GM20431 (cell line): ENCODE measurements around the gene ERH.

Experiments
- in situ Hi-C: fragments of 300-500 bp; cut with MseI, MboI; formaldehyde crosslinking; loops from one replicate; pipeline ENCODE4 v1.15.0; 2020; ENCODE audit warnings: low sequenced_read_pairs; ENCODE audit not compliant: unreplicated experiment

ERH gene

DNA sequence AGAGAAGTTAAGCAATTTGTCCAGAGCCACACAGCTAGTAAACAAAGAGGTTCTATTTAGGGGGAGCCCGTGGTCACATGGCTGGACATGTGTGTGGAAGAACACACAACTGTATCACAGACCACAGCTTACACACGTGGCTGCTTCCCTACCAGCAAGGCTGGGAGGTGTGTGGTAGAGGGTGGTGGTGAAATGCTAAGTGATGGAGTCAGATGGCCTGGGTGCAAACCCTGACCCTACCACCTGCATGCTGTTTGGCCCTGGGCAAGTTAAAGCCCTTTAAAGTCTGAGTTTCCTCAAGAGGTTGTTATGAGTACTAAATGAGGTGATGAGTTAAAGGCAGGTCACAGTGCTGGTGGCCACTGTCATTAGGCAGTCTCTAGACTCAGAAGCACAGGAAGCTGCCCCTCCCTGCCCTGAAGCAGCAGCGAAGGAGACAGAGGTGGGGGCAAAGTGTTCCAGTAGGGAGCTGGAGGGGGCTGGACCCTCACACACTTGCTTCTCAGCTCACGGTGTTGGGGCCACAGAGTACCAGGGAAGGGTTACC is 64.2 kb downstream of the ERH start:
- in situ Hi-C loops, result no loop called here

DNA sequence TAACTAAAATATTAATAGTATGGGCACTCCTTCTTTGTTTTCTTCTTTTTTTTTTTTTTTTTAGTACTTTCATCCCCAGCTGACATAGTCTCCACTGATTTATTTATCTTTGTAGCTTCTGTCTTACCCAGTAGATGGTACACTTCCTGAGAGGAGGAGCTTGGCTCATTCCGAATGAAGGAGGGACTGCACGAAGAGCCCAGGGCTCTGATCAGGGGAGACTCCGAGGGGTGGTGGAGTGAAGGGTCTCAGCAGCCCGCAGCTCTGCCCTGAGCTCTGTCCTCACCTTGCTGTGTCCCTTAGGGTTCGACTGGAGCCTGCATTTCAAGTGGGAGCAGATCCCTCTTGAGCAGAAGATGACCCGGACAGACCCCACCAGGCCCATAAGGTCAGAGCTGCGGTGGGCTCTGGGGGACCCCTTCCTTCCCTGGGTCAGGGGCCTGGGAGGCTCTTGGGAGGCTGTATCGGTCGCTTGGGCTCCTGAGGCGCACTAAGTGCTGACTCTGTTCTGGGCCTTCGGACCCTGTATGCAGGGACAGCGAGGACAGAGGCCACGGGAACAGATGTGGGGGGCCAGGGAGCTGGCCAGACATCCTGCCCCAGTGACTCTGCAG is 65.2 kb downstream of the ERH start:
- in situ Hi-C loops, result no loop called here

DNA sequence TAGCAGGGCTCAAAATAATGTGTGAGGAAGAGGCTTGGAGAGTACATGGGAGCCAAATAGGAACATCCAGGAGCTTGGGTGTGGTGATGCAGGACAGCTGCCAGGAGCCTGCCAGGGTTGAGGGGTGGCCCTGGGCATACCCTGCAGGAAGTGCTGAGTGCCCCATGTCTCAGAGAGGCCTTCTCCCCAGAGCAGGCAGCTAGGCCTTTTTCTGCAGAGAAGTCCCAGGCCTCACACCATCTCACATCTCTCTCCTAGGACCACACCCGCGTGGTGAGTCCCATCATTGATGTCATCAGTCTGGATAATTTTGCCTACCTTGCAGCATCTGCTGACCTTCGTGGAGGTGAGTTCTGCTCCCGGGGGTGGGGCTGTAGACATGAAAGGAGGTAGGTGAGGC is 66.9 kb downstream of the ERH start:
- in situ Hi-C loops, result no loop called here
